Stimulated activated CD4-positive, alpha-beta T cell treated with anti-CD3 and anti-CD28 coated beads, Interleukin-2, amount 100 ng/mL, for 48 hours (primary cell): Measurements from ENCODE around the gene POU4F3.
"Not testable (repeated sequence)": the region's sequence is repeated elsewhere in the genome, so short reads cannot be mapped to it uniquely, and the experiment has no call there.

ENCODE experiments used
- DNase-seq, 2 donors: peaks; one replicate each; pipeline ENCODE4 v3.0.0-alpha.2; 2020

Gene POU4F3, protein sequence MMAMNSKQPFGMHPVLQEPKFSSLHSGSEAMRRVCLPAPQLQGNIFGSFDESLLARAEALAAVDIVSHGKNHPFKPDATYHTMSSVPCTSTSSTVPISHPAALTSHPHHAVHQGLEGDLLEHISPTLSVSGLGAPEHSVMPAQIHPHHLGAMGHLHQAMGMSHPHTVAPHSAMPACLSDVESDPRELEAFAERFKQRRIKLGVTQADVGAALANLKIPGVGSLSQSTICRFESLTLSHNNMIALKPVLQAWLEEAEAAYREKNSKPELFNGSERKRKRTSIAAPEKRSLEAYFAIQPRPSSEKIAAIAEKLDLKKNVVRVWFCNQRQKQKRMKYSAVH

DNA sequence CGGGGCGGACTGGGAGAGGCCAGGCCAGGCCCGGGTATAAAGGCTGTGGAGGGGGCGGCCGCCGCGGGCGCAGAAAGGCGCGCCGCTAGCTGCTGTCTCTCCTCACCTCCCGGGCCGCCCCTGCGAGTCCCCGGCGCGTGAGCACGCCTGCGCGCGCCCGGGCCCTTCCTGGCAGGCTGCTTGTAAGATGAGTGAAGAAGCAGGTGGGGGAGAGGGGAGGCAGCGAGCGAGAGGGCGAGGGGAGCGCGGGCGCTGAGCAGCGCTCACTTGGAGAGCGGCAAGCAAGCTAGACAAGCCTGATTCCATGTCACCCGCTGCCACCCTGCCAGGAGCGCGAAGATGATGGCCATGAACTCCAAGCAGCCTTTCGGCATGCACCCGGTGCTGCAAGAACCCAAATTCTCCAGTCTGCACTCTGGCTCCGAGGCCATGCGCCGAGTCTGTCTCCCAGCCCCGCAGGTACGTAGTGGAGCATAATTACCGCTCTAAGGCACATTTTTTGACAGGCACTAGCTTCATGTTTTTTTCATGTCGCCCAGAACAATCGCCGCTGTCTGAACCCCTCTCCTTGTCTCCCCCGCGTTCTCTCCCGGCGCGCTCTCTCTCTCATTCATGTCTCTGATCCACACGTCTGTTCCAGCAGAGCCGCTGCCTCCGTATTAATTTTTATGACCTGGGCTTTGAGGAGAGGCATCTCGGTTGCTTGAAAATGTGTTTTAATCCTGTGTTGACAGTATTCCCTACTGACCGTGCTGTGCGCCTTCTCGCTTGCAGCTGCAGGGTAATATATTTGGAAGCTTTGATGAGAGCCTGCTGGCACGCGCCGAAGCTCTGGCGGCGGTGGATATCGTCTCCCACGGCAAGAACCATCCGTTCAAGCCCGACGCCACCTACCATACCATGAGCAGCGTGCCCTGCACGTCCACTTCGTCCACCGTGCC is at the start of gene POU4F3:
Gene POU4F3 (plus strand): TSS at position 66 of the 941 bp plus-strand sequence. CDS start 274 bp downstream, at position 340.
- DNase-seq, result no peak

DNA sequence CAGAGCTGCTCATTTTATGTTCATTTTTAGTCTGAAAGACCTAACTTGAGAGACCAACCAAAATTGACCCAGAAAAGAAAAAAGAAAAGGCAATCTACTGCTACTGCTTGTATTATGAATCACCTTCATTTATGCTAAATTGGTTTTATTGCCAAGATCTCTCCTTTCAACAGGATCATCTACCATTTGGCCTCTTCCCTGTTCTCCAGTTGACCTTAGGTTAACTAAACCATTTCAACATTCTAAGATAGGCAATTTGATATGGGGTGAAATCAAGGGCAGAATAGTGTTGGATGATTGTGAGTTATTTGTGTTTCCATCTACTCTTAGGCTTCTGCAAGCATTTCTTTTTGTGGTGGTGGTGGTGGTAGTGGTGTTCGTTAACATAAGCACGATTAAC is 48.3 kb upstream of the POU4F3 start:
- DNase-seq, result no peak

DNA sequence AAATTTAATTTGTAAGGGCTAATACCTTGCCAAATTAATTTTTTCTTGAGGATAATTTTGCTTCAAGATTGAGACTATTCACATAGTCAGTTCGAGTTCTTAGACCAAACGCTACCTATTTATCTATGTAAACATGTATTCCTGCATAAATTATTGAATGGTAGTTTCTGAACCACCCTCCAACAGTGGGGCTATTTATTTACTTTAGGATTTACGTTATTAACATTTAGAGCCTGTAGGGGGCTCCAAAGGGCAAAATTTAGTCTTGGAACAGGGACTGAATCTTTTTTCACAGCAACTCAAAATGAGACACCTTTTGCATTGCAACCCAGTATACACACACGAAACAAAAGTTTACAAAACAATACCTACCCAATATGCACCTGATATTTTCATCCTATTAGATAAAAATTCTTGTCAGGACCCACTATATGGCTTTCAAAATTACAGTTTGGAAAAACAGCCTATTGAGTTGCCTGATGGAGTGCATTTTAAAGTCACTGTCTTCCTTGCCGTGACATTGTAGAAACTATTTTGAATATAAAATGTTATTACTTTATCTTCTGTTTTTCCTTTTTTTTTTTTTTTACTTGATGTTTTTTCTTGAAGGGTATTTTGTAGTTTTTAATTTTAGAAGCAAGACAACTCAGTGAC is 47.1 kb upstream of the POU4F3 start:
- DNase-seq, result peak in 1 of 2 donors; percentile 3

DNA sequence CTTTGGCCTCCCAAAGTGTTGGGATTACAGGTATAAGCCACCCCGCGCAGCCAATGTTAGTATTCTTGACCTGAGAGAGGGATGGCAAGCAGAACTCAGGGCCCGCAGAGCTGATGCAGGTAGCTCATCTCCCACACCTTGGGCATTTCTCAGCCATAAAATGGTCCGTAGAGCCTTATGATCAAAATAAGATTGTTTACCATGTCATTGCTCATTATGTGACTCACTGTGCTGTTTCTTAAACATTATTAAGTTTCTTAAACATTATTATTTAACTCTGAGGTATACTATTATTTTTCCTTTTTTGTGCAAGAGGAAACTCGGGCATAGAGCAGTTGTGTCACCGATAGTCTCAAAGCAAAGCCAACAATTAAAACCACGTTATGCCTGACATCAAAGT is 42.4 kb upstream of the POU4F3 start:
- no peak for DNase-seq

DNA sequence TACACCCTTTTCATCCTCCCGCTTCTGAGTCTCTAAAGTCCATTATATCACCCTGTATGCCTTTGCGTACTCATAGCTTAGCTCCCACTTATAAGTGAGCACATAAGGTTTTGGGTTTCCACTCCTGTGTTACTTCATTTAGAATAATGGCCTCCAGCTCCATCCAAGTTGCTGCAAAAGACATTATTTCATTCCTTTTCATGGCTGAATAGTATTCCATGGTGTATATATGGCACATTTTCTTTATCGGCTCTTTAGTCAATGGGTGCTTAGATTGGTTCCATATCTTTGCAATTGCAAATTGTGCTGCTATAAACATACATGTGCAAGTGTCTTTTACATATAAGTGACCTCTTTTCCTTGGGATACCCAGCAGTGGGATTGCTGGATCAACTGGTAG is 39.7 kb upstream of the POU4F3 start:
- DNase-seq, result not testable (repeated sequence)

DNA sequence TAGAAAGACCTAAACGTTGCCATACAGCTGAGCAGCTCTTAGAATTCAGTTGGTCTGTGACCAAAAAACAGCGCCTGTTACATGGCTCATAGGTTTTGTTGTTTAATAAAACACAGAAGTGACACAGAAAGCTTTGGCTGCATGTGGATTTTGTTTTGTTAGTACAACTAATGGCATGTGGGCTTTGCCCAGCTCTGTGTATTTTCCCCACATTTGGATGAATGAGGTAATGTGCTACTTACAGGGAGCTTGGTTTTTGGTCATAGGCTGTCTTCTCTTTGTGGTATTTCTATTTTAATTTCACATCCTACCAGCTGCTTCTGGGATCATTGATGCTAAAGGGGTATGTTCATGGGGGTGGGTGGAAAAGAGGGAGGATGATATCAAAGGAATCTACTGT is 37.0 kb upstream of the POU4F3 start:
- no peak for DNase-seq

DNA sequence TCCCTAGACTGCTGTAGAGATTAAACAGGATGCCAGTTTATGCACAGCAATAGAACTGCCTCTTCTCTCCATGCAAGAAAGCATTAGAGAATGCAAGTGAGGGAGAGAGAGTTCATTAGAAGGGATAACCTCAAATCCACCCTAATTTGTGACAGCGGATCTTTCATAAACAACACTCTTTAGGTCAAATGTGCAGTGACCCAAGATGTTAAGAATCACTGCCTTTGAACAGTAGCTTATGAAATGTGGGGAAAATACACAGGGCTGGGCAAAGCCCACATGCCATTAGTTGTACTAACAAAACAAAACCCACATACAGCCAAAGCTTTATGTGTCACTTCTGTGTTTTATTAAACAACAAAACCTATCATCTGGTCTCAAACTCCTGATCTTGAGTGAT is 36.2 kb upstream of the POU4F3 start:
- DNase-seq, result no peak

DNA sequence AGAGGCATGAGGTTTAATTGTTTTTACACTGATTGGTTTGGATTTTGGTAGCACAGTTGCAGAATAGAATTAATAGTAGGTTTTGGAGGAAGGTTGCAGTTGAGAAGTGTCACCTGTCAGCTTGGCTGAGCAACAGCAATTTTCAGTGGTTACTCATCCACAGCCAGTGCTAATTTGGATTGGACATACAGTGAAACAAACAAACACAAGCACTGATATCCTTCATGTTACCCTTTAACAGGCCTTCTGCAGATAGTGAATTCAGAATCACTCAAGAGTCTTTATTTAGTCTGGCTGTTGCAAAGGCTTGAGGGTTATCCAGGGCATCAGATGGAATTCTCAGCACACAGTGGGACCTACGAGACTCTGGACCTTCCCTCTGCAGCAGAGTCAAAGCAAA is 31.8 kb upstream of the POU4F3 start:
- DNase-seq, result no peak

DNA sequence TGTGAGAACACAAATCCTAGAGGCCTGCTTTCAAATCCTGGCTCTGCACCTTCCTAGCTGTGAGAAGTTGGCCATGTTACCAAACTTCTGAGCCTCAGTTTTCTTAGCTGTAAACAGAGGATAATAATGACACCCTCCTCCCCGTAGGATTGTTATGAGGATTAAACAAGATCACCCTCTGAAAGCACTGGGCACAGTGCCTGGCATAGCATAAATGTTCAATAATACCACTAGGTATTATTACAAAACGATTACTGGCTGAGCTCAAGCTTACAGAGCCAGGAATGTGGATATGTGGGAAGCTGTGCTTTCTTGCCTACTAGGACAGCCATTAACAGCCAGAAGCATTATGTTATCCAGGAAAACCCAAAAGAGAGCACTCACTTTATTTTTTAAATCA is 30.8 kb upstream of the POU4F3 start:
- DNase-seq, result no peak

DNA sequence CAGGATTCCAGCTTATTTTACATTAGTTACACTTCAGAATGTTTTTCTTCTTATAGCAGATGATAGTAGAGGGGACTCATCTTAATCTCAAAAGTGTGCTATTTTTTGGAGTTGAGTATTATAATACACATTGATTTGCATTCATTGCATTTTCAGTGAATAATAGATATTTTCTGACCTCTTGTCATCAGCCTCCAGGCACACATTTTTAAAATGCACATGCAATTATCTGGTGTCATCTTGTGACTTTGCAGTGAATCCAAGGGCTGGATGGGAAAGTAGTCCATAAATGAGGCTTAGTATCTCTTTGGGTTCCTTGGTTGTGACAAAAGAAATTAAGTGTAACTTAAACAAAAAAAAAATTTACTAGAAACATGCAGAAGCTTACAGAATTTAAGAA is 28.1 kb upstream of the POU4F3 start:
- no peak for DNase-seq

DNA sequence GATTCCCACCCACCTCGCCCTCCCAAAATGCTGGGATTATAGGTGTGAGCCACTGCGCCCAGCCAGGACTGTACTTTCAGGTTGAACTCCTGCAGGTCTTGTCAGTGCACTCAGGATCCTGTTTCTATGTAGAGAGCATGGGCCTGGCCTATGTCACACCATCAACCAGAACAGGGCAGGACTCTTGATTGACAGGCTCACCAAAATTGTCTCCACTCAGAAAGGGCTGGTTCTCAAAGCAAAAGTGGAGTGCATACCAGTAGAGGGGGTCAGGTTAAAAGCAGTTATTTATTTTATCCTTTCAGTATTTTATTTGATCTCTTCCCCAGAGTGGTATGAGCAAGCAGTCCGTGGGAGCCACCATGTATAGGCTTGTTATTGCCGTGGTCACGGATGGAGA is 27.4 kb upstream of the POU4F3 start:
- DNase-seq, result no peak

DNA sequence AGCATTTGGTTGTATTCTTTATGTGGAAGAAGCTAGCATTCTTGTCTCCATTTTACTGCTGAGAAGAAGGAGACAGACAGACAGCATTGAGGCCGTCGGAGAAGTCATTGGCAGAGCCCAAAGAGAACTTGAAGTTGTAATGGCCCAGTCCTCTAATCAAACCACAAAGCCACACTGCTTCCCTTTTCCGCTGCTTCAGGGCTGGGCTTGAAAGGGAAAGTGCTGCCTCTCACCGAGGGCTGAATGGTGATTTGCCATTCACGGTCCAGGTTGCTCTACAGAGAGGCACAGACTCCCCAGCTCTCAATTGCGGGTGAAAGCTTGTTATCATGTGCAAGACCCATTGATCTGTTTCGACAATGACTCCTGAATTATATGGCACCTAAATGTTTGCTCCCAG is 25.6 kb upstream of the POU4F3 start:
- no peak for DNase-seq

DNA sequence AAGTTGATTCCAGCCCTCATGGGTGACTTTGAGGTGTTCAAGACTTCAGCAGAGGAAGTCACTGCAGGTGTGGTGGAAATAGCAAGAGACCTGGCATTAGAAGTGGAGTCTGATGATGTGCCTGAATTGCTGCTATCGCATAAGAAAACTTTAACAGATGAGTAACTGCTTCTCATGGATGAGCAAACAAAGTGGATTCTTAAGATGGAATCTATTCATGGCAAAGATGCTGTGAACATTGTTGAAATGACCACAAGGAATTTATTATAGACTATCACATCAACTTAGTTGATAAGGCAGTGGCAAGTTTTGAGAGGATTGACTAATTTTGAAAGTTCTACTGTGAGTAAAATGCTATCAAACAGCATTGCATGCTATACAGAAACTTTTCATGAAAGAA is 17.1 kb upstream of the POU4F3 start:
- no peak for DNase-seq

DNA sequence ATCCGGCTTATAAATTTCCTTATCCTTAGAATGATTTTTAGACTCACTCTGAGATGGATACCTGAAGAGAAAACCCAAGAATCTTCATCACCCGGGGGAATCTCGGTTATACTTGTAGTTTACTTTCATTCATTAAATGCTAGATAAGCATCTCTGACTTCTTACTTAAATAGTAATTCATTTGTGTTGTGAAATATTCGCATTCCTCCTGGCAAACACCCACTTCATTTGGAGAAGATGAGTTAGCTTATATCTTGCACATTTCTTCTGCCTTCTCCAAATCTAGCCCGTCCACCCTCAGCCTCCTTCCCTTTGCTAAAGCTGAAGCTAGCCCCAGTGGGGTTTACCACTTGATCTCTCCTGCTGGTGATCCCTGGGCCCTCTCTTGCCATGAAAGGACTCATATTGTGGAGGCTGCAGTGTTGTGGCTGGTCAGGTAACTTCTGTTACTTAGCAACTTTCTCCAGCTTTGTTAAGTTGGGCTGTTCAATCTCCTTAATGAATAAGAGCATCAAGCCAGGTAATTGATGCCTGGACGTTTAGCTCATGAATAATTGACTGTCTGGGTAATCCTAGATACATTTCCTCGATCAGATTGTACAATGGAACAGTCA is 11.3 kb upstream of the POU4F3 start:
- no peak for DNase-seq

DNA sequence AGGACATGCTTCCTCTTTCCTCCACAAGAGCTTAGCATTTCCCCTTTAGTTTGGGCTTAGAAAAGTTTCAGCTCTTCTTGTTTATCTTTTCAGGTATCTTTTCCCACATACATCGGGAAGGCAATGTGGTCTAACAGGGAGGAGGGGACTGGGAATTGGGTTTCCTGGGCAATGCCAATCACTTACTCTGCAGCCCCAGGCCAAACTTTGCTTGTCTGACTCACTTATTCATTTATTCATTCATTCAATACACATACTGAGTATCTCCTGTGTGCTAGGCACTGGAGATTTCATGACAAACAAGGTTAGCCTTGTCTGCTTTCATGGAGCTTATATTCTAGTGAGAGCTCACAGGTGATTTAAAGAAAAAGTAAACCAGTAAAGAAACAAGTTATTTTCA is 10.7 kb upstream of the POU4F3 start:
- no peak for DNase-seq

DNA sequence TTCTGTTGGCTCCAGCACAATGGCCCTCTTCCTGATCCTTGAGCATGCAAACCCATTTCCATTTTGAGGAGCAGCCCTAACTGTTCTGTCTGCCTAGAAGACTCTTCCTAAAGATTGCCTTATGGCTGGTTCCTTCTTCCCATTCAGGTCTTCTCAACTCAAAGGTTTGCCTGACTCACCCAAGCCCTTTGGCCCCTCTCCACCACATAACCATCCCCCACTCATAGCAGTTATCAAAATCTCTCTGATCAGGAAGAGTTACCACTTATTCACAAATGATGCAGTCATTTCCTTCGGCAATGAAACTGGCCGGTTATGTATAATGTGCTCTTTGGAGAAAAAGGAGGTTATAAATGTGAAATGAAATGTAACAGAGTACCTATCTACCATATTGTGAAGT is 8.9 kb upstream of the POU4F3 start:
- DNase-seq, result no peak

DNA sequence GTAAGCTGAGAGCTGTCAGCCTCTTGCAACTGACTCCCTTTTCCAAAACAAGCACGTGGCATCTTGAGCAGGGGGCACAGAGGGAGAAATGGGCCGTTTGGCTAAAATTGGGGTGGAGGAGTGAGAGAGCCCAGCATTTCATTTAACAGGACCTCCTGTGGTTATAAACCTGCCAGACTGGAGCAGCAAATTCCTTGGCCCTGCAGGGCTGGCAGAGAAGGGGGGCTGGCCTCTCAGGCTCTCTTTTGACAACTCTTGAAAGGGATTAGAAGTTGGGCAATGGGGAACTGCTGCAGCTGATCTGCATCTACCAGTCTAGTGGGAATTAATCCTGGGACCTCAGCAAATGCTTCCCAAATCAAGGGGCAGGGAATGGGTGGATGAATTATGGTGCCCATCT is 7.2 kb upstream of the POU4F3 start:
- no peak for DNase-seq

DNA sequence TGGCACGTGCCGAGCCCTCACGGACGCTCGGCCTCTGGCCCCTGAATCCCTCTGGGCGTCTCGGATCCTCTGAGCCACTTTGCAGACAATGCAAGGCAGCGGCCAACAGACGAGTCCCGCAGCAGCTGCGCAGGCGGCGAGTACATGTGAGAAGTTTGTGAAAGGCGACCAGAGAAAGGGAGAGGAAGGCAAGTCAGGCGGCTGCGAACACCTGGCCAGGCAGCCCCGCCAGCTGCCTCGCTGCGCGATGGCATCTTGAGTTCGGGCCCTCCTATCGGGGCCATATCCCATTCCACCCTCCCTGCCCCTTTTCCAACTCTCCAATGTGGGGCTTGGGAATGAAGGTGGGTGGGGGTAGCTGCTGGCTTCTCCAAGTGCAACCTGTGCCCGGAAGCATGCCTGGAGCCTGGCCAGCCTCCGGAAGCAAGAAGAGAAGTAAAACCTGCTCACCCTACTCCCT is 4.5 kb upstream of the POU4F3 start:
- no peak for DNase-seq

DNA sequence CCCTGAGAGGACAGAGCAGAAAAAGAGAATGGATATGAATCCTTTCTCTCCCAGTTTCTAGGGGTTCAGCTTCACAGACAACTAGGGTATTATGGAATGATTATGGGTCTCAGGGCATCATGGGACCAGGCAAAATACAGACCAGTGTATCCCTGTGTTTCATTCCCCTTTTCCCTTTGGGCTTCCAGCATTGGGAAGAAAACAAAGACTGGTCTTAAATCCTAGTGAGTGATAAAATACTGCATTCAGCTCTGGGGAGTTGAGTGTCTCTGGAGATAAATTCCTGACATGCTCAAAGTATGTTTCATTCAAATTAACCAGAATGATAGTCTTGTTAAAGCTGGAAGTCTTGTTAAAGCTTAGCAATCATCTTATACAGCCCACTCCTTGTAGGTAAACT is 2.4 kb upstream of the POU4F3 start:
- no peak for DNase-seq

DNA sequence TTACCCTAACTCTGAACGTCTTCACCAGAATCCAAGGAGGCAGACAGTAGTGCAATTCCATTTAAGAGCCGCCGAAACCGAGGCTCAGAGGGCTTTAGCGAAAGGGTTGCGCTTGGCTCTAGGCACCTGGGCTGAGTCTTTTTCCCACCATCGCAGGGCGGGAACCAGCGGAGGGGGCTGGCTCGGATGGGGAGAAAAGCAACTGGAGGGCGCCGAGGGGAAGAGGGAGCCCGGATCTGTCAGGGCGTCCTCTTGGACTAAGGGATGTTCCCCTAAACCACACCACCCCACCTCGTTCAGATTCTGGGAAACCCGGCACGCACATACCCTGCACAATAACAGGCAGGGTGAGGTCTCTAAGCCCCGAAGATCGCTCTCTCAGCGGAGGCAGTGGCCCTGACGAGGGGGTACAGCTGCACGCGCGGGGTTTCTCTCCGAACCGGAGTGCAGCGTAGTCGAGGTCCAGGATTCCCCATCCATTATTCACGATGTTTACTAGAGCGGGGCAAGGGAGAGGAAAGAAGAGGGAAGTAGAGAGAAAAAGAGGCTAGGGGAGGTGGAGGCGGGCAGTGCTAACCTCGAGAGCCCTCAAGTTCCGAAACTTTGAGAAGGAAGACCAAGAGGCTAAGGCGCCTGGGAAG is 1.3 kb upstream of the POU4F3 start:
- no peak for DNase-seq

DNA sequence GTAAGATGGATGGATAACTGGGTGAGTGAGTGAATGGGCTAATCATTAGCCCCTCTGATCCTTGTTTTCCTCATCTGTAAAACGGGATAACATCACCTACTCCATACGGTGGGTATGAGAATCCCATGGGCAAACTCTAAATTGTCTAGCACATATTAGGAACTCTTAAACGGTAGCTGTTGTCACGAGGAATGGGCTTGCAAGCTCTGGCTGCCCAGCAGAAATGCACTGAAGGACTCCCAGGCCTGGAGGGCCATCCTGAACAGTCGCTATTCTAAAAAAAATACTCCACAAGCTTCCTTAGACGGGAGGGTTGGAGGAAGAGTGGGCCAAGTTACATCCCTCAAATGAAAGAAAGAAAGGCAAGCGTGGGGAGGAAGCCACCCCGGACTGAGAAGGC is 711 bp upstream of the POU4F3 start:
- no peak for DNase-seq

DNA sequence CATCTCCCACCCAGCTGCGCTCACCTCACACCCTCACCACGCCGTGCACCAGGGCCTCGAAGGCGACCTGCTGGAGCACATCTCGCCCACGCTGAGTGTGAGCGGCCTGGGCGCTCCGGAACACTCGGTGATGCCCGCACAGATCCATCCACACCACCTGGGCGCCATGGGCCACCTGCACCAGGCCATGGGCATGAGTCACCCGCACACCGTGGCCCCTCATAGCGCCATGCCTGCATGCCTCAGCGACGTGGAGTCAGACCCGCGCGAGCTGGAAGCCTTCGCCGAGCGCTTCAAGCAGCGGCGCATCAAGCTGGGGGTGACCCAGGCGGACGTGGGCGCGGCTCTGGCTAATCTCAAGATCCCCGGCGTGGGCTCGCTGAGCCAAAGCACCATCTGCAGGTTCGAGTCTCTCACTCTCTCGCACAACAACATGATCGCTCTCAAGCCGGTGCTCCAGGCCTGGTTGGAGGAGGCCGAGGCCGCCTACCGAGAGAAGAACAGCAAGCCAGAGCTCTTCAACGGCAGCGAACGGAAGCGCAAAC is 1.1 kb downstream of the POU4F3 start:
- DNase-seq, result no peak
